Pancreas (tissue), 10 donors: ENCODE results near the gene DIP2C. TPM values are rescaled to one million over a fixed set of nuclear protein-coding genes. Genes with fewer than 3 reads are reported as not detected.
"Not testable (repeated sequence)": the region's sequence is repeated elsewhere in the genome, so short reads cannot be mapped to it uniquely, and the experiment has no call there.

ENCODE experiments used
- ATAC-seq, 4 donors: fragments of 200-7000 bp; cut with Tn5 transposase; one replicate each; pipeline versions ENCODE4 v1.8.0 to v1.9.1; 2020; ENCODE audit warnings: mild to moderate bottlenecking in 4 of 4, moderate library complexity in 4 of 4
- DNase-seq, 6 donors: peaks; one replicate each; pipeline ENCODE4 v3.0.0-alpha.2; 2020
- FAIRE-seq: peaks from 2 replicates; lab custom pipeline; 2012; peaks lifted over from hg19 to GRCh38; lab: Jason Lieb, UNC
- H3K27ac ChIP-seq, 4 donors: fragments of 200-600 bp; sonication (generic); 1 replicate in 3 of 4; 2 replicates in 1 of 4; pipeline versions ENCODE4 v1.5.0 to v1.8.0; 2020
- H3K27me3 ChIP-seq, 4 donors: fragments of 200-600 bp; one replicate each; pipeline ENCODE4 v1.8.0; 2021
- H3K36me3 ChIP-seq, 3 donors: fragments of 200-600 bp; sonication (generic) in 1 of 3; one replicate each; pipeline versions ENCODE4 v1.5.0 to v1.8.0; 2020 to 2021
- H3K4me1 ChIP-seq, 3 donors: fragments of 200-600 bp; one replicate each; pipeline ENCODE4 v1.8.0; 2021
- H3K4me3 ChIP-seq, 4 donors: fragments of 200-600 bp; sonication (generic) in 2 of 4; one replicate each; pipeline versions ENCODE4 v1.5.0 to v1.8.0; 2020 to 2021
- H3K9me3 ChIP-seq, 4 donors: fragments of 200-600 bp; one replicate each; pipeline ENCODE4 v1.8.0; 2021
- WGBS, 2 donors: extraction: QIAGEN DNeasy Blood & Tissue Kit; methylation state at CpG; one replicate each; pipeline ENCODE4 v1.1.7; 2013; 5-methylcytosine and 5-hydroxymethylcytosine counted together
- intact Hi-C, 3 donors: fragments of 100-400 bp; cut with DNase I; formaldehyde crosslinking; loops; one replicate each; pipeline versions ENCODE4 v1.11.1 to v1.14.2; 2022
- polyA plus RNA-seq, 2 donors: library from polyadenylated mRNA; stranded (reverse); fragments of 200-250 nt; gene quantifications; one replicate each; pipeline ENCODE4 v1.2.3, GENCODE V29; 2013
- total RNA-seq, 6 donors: library from RNA; stranded (reverse); fragmentation: NEBNext Ultra II Directional in 4 of 6; extraction: Animal tissue kit (Norgen Biotek cat#: 25700) in 4 of 6; gene quantifications; one replicate each; pipeline versions ENCODE4 v1.2.1 to v1.2.4, GENCODE V29; 2021 to 2023
- TF ChIP-seq, protein P1 (sequence below), 4 donors: fragments of 200-600 bp; sonication (generic) in 3 of 4; IDR thresholded peaks; one replicate each; pipeline versions ENCODE4 v1.5.0 to v1.8.0; 2021; ENCODE audit warnings: antibody characterized with exemption in 4 of 4
- donor health status: healthy with polysubstance abuse.
- donor health status: DM: no; HTN: no; CAD: no; lungs with moderate emphysema.
- donor health status: DM: no; HTN: no; CAD: no.
- donor health status: control.
- donor health status: control.
- donor health status: Bipolar disorder and iron deficiency.
- donor health status: DM: yes; HTN: yes; CAD: no.
- donor health status: DM: no; HTN: no; CAD: no.
- donor health status: DM: no; HTN: no; CAD: no.
- donor health status: DM: yes; HTN: yes; CAD: no.

The DIP2C gene
- total and polyA plus RNA-seq, 8 donors: 4.3 to 11.8 (median 7.3) TPM

GRCh38 chr10:452512-453426 is 236.7 kb downstream of the DIP2C start:
- intact Hi-C loops: no loop called here
- no peaks in the 10 kb centered on the region for H3K4me1 ChIP-seq
- TF ChIP-seq, protein P1, sequence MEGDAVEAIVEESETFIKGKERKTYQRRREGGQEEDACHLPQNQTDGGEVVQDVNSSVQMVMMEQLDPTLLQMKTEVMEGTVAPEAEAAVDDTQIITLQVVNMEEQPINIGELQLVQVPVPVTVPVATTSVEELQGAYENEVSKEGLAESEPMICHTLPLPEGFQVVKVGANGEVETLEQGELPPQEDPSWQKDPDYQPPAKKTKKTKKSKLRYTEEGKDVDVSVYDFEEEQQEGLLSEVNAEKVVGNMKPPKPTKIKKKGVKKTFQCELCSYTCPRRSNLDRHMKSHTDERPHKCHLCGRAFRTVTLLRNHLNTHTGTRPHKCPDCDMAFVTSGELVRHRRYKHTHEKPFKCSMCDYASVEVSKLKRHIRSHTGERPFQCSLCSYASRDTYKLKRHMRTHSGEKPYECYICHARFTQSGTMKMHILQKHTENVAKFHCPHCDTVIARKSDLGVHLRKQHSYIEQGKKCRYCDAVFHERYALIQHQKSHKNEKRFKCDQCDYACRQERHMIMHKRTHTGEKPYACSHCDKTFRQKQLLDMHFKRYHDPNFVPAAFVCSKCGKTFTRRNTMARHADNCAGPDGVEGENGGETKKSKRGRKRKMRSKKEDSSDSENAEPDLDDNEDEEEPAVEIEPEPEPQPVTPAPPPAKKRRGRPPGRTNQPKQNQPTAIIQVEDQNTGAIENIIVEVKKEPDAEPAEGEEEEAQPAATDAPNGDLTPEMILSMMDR (IDR thresholded peaks at IDR 0.05): no peak
- H3K36me3 ChIP-seq: no peaks in the 10 kb centered on the region
- no peak overlapping the region for H3K4me3 ChIP-seq
- DNase-seq (peak in 1 of 6 donors; percentile 51), FAIRE-seq (no peak), ATAC-seq (peak in 2 of 4 donors; percentile 21 to 31)
- no peaks in the 10 kb centered on the region for H3K27me3 ChIP-seq
- no peaks in the 10 kb centered on the region for H3K9me3 ChIP-seq
- WGBS, 2 donors: 89 to 90% methylated on average over 24 of the region's 24 CpGs
- H3K27ac ChIP-seq: no peak overlapping the region

- WGBS, 2 donors: 89 to 94% methylated on average over 7 of the region's 7 CpGs
- H3K4me3 ChIP-seq: no peak overlapping the region
- FAIRE-seq (no peak), DNase-seq (no peak), ATAC-seq (no peak)
- TF ChIP-seq, protein P1 (IDR thresholded peaks at IDR 0.05): no peak
- no peaks in the 10 kb centered on the region for H3K36me3 ChIP-seq
- no peaks in the 10 kb centered on the region for H3K4me1 ChIP-seq
- no peak overlapping the region for H3K27ac ChIP-seq
- intact Hi-C loops: no loop called here
- no peaks in the 10 kb centered on the region for H3K27me3 ChIP-seq
- H3K9me3 ChIP-seq: no peaks in the 10 kb centered on the region
Measured at GRCh38 chr10:451856-452255, 237.6 kb downstream of the DIP2C start.

DNA sequence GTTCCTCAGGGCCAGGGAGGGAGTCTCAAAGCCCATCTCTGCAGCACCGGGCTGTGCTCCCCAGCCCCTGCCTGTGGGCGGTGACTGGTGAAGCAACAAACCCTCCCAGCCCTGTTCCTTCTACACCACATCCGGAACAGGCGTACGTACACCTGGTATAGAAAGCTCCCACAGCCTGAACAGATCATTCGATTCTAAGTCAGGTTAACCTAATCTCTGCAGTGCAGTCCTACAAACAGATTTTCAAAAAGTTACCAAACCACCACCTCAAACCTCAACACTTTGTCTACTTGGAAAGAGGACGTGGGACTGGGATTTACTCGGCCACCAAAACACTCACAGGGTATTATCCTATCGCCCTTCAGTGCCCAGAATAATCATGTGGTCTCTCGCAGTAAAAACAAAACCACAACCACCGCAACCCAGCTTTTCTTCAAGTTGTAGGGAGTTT is 238.4 kb downstream of the DIP2C start:
- Histone ChIP-seq H3K9me3 (no peaks in the 10 kb centered on the region), H3K27ac (no peak overlapping the region), H3K4me1 (no peaks in the 10 kb centered on the region), H3K27me3 (no peaks in the 10 kb centered on the region), H3K4me3 (no peak overlapping the region), H3K36me3 (no peaks in the 10 kb centered on the region)
- WGBS, 2 donors: 84 to 85% methylated on average over 11 of the region's 11 CpGs
- FAIRE-seq: no peak
- TF ChIP-seq, protein P1 (IDR thresholded peaks at IDR 0.05): no peak
- intact Hi-C loops: no loop called here
- peak in 3 of 4 donors; percentile 16 to 56 (median 28) for ATAC-seq
- DNase-seq: no peak

GRCh38 chr10:450463-450862 is 239.0 kb downstream of the DIP2C start:
- TF ChIP-seq, protein P1 (IDR thresholded peaks at IDR 0.05): no peak

GRCh38 chr10:449331-449730 is 240.1 kb downstream of the DIP2C start:
- H3K9me3 ChIP-seq, DNase-seq, FAIRE-seq, H3K36me3 ChIP-seq, ATAC-seq, H3K27ac ChIP-seq, intact Hi-C loops, H3K4me3 ChIP-seq, H3K4me1 ChIP-seq, H3K27me3 ChIP-seq: not testable (repeated sequence)
- 76 to 79% methylated on average over 3 to 4 of the region's 6 CpGs for WGBS, 2 donors

More at GRCh38 chr10:450463-450862, 239.0 kb downstream of the DIP2C start:
- Histone ChIP-seq H3K36me3 (no peaks in the 10 kb centered on the region), H3K4me3 (no peak overlapping the region), H3K4me1 (no peaks in the 10 kb centered on the region), H3K27ac (no peak overlapping the region), H3K9me3 (no peaks in the 10 kb centered on the region), H3K27me3 (no peaks in the 10 kb centered on the region)
- WGBS, 2 donors: 60 to 63% methylated on average over 3 of the region's 3 CpGs
- no peak for FAIRE-seq
- peak in 2 of 4 donors; percentile 13 to 14 for ATAC-seq
- no peak for DNase-seq
- intact Hi-C loops: no loop called here
